Sigmoid colon (tissue), 7 donors: ENCODE data around the gene SLC35F4. TPM values are rescaled to one million over a fixed set of nuclear protein-coding genes. Genes with fewer than 3 reads are reported as not detected.

Experiments used
- DNase-seq: peaks from one replicate; pipeline ENCODE4 v3.0.0-alpha.2; 2019
- H3K27ac ChIP-seq, 4 donors: fragments of 200-600 bp; sonication (generic); one replicate each; pipeline ENCODE4 v1.5.1; 2016 to 2019; ENCODE audit warnings: mild to moderate bottlenecking in 1 of 4
- H3K27me3 ChIP-seq, 3 donors: fragments of 200-600 bp; sonication (generic); one replicate each; pipeline ENCODE4 v1.5.1; 2019; ENCODE audit warnings: mild to moderate bottlenecking in 1 of 3
- H3K36me3 ChIP-seq, 4 donors: fragments of 200-600 bp; sonication (generic); one replicate each; pipeline ENCODE4 v1.5.1; 2016 to 2019
- H3K4me1 ChIP-seq, 4 donors: fragments of 200-600 bp; sonication (generic); one replicate each; pipeline ENCODE4 v1.5.1; 2017 to 2019
- H3K4me3 ChIP-seq, 4 donors: fragments of 200-600 bp; sonication (generic); one replicate each; pipeline ENCODE4 v1.5.1; 2017 to 2019; ENCODE audit warnings: mild to moderate bottlenecking in 2 of 4, moderate library complexity in 1 of 4
- H3K9me3 ChIP-seq, 4 donors: fragments of 200-600 bp in 3 of 4; sonication (generic) in 3 of 4; one replicate each; pipeline versions ENCODE4 v1.5.1 to v1.6.1; 2013 to 2019
- CTCF ChIP-seq, 4 experiments: fragments of 450-650 bp in 3 of 4; fragments of 200-600 bp in 1 of 4; IDR thresholded peaks; one replicate each; pipeline ENCODE4 v1.5.1; 2016 to 2019; ENCODE audit warnings: antibody characterized with exemption in 4 of 4, mild to moderate bottlenecking in 3 of 4, moderate library complexity in 2 of 4
- EP300 ChIP-seq, 4 donors: sonication (generic); formaldehyde crosslinking; IDR thresholded peaks; one replicate each; pipeline ENCODE4 v1.6.1; 2017; ENCODE audit warnings: antibody characterized with exemption in 4 of 4
- POLR2A ChIP-seq, 2 donors: fragments of 450-650 bp; IDR thresholded peaks; one replicate each; pipeline ENCODE4 v1.6.1; 2016; ENCODE audit warnings: antibody characterized with exemption in 2 of 2, mild to moderate bottlenecking in 2 of 2, moderate library complexity in 2 of 2
- POLR2AphosphoS5 ChIP-seq, 4 donors: sonication (generic); formaldehyde crosslinking; IDR thresholded peaks; one replicate each; pipeline ENCODE4 v1.6.1; 2017; ENCODE audit warnings: antibody characterized with exemption in 4 of 4
- WGBS, 2 donors: extraction: QIAGEN DNeasy Blood & Tissue Kit; methylation state at CpG; one replicate each; pipeline ENCODE4 v1.1.7; 2013; 5-methylcytosine and 5-hydroxymethylcytosine counted together
- intact Hi-C: fragments of 100-400 bp; cut with DNase I; formaldehyde crosslinking; loops from one replicate; pipeline ENCODE4 v1.15.1; 2023
- polyA plus RNA-seq, 3 donors: library from polyadenylated mRNA; stranded (reverse); fragments of 200-250 nt; gene quantifications; one replicate each; pipeline ENCODE4 v1.2.3, GENCODE V29; 2013
- total RNA-seq, 4 donors: library from RNA; depleted of rRNA; stranded (reverse); fragments of >200 nt; gene quantifications; one replicate each; pipeline ENCODE4 v1.1.0, GENCODE V29; 2016
- donor health status: healthy with polysubstance abuse.
- donor health status: Bipolar disorder and iron deficiency.
- donor health status: healthy.

The SLC35F4 gene
- total and polyA plus RNA-seq, 7 donors = not detected

- H3K4me1 ChIP-seq = peaks cover 0 to 7% (median 3%) of the 10 kb centered on the region in 4 donors
- no peak overlapping the region for H3K4me3 ChIP-seq
- TF ChIP-seq CTCF (IDR thresholded peaks at IDR 0.05) (no peak), POLR2A (IDR thresholded peaks at IDR 0.05) (no peak), POLR2AphosphoS5 (IDR thresholded peaks at IDR 0.05) (no peak), EP300 (IDR thresholded peaks at IDR 0.05) (no peak)
- WGBS, 2 donors = 83 to 84% methylated on average over 8 of the region's 8 CpGs
- no peak overlapping the region for H3K27ac ChIP-seq
- H3K9me3 ChIP-seq = no peaks in the 10 kb centered on the region
- intact Hi-C loops = no loop called here
- DNase-seq = no peak
- no peaks in the 10 kb centered on the region for H3K36me3 ChIP-seq
- H3K27me3 ChIP-seq = no peaks in the 10 kb centered on the region
These were observed 28.6 kb downstream of the SLC35F4 start for GRCh38 chr14:57837267-57837666.

- H3K27ac ChIP-seq = no peak overlapping the region
These were observed 30.1 kb downstream of the SLC35F4 start for GRCh38 chr14:57835766-57836165.

GRCh38 chr14:57834961-57835360 lies 30.9 kb downstream of the SLC35F4 start:
- Histone ChIP-seq H3K4me1 (peaks cover 0 to 7% (median 3%) of the 10 kb centered on the region in 4 donors), H3K27me3 (no peaks in the 10 kb centered on the region), H3K9me3 (no peaks in the 10 kb centered on the region), H3K4me3 (no peak overlapping the region), H3K27ac (no peak overlapping the region), H3K36me3 (no peaks in the 10 kb centered on the region)
- intact Hi-C loops = no loop called here
- WGBS, 2 donors = 87 to 93% methylated on average over 3 of the region's 3 CpGs
- no peak for DNase-seq
- no peak for TF ChIP-seq CTCF (IDR thresholded peaks at IDR 0.05)
- no peak for TF ChIP-seq EP300 (IDR thresholded peaks at IDR 0.05)
- no peak for TF ChIP-seq POLR2A (IDR thresholded peaks at IDR 0.05)
- TF ChIP-seq POLR2AphosphoS5 (IDR thresholded peaks at IDR 0.05) = no peak

More at GRCh38 chr14:57835766-57836165, 30.1 kb downstream of the SLC35F4 start:
- intact Hi-C loops = no loop called here
- Histone ChIP-seq H3K4me3 (no peak overlapping the region), H3K36me3 (no peaks in the 10 kb centered on the region), H3K4me1 (peaks cover 0 to 7% (median 3%) of the 10 kb centered on the region in 4 donors), H3K9me3 (no peaks in the 10 kb centered on the region), H3K27me3 (no peaks in the 10 kb centered on the region)
- DNase-seq = no peak
- TF ChIP-seq POLR2A (IDR thresholded peaks at IDR 0.05) (no peak), EP300 (IDR thresholded peaks at IDR 0.05) (no peak), POLR2AphosphoS5 (IDR thresholded peaks at IDR 0.05) (no peak), CTCF (IDR thresholded peaks at IDR 0.05) (no peak)
- WGBS, 2 donors = 81 to 83% methylated on average over 2 of the region's 2 CpGs

GRCh38 chr14:57834001-57834598 lies 31.8 kb downstream of the SLC35F4 start:
- TF ChIP-seq CTCF (IDR thresholded peaks at IDR 0.05) = no peak
- no peak for TF ChIP-seq POLR2A (IDR thresholded peaks at IDR 0.05)
- TF ChIP-seq EP300 (IDR thresholded peaks at IDR 0.05) = no peak
- TF ChIP-seq POLR2AphosphoS5 (IDR thresholded peaks at IDR 0.05) = no peak
- intact Hi-C loops = no loop called here
- peaks cover 0 to 7% (median 3%) of the 10 kb centered on the region in 4 donors for H3K4me1 ChIP-seq
- H3K27me3 ChIP-seq = no peaks in the 10 kb centered on the region
- H3K36me3 ChIP-seq = no peaks in the 10 kb centered on the region
- no peak overlapping the region for H3K4me3 ChIP-seq
- WGBS, 2 donors = 0 to 23% methylated on average over 1 of the region's 1 CpG
- no peaks in the 10 kb centered on the region for H3K9me3 ChIP-seq
- peak overlapping the region in 1 of 4 donors; percentile 14 for H3K27ac ChIP-seq
- DNase-seq = no peak

- H3K4me3 ChIP-seq = no peak overlapping the region
- intact Hi-C loops = no loop called here
- peak overlapping the region in 1 of 4 donors; percentile 14 for H3K27ac ChIP-seq
- peaks cover 0 to 7% (median 3%) of the 10 kb centered on the region in 4 donors for H3K4me1 ChIP-seq
- DNase-seq = no peak
- TF ChIP-seq CTCF (IDR thresholded peaks at IDR 0.05) (no peak), EP300 (IDR thresholded peaks at IDR 0.05) (no peak), POLR2A (IDR thresholded peaks at IDR 0.05) (no peak), POLR2AphosphoS5 (IDR thresholded peaks at IDR 0.05) (no peak)
- no peaks in the 10 kb centered on the region for H3K27me3 ChIP-seq
- H3K9me3 ChIP-seq = no peaks in the 10 kb centered on the region
- 52 to 64% methylated on average over 3 of the region's 3 CpGs for WGBS, 2 donors
- no peaks in the 10 kb centered on the region for H3K36me3 ChIP-seq
These were observed 32.6 kb downstream of the SLC35F4 start for GRCh38 chr14:57833323-57833722.
